Measurements from ENCODE around the gene SMIM22. TPM values are rescaled to one million over a fixed set of nuclear protein-coding genes. Genes with fewer than 3 reads are reported as not detected.

Gene SMIM22
- total RNA-seq, 1 donor from 2014 or later = not detected

DNA sequence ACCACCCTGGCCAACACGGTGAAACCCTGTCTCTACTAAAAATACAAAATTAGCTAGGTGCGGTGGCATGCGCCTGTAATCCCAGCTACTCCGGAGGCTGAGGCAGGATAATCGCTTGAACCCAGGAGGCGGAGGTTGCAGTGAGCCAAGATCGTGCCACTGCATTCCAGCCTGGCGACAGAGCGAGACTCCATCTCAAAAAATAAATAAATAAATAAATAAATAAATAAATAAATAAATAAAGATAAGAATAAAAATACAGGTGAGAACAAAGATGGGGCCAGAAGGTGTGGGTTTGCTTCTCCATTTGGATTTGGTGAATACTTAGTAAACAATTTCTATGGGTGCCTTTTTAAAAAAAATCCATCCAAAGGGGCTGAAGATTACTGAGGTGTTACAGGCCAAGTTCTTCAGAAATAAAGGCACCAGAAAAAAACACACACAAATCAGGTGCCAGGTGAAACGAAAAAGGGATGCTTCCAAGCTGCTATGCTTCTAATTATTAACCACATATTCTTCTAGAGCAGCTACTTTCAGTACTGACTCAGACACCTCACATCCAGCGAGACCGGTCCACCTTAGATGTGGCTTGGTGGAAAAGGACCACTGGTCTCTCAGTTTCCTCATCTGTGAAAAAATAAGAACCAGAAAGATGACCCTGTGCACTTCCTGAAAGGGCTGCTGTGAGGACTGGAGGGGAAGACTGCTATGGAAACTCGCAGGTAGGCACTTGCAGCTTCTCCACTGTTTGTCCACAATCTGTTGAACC, 42.7 kb downstream of the SMIM22 start:
- TF ChIP-seq, protein P1, sequence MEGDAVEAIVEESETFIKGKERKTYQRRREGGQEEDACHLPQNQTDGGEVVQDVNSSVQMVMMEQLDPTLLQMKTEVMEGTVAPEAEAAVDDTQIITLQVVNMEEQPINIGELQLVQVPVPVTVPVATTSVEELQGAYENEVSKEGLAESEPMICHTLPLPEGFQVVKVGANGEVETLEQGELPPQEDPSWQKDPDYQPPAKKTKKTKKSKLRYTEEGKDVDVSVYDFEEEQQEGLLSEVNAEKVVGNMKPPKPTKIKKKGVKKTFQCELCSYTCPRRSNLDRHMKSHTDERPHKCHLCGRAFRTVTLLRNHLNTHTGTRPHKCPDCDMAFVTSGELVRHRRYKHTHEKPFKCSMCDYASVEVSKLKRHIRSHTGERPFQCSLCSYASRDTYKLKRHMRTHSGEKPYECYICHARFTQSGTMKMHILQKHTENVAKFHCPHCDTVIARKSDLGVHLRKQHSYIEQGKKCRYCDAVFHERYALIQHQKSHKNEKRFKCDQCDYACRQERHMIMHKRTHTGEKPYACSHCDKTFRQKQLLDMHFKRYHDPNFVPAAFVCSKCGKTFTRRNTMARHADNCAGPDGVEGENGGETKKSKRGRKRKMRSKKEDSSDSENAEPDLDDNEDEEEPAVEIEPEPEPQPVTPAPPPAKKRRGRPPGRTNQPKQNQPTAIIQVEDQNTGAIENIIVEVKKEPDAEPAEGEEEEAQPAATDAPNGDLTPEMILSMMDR (IDR thresholded peaks at IDR 0.05; ENCODE audit: borderline replicate concordance) = no peak
- no peaks in the 10 kb centered on the region for H3K9me3 ChIP-seq (replicated peaks)
- intact Hi-C loops (cut with micrococcal nuclease) = no loop called here
- H3K36me3 ChIP-seq = peaks cover 91% of the 10 kb centered on the region
- peak overlapping the region; percentile 93 for H3K27ac ChIP-seq (replicated peaks)
- no peak for DNase-seq
- peaks cover 46% of the 10 kb centered on the region for H3K4me1 ChIP-seq
- H3K27me3 ChIP-seq (ENCODE audit: low read depth) = no peaks in the 10 kb centered on the region
- no peak overlapping the region for H3K4me3 ChIP-seq

DNA sequence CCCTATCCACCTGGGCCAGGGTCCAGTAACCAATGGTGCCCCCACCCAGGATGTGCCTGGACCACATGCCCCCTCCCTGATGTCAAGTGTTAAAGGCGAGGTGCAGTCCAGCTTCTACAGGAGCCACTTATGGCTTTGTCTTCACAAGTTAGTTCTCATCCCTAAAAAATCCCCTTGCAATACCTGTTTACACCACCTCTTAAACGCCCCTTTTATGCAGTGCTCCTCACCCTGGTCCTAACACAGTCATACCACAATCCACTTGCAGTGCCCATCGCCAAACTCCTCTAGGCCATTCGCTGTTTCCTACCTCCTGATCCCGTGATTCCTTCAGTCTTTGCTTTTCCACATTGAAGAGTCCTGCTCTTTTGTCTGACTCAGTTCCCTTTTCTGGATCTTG, 44.8 kb downstream of the SMIM22 start:
- no peak for DNase-seq
- Histone ChIP-seq H3K4me3 (no peak overlapping the region), H3K36me3 (peaks cover 91% of the 10 kb centered on the region), H3K9me3 (replicated peaks) (no peaks in the 10 kb centered on the region), H3K4me1 (peaks cover 36% of the 10 kb centered on the region), H3K27ac (replicated peaks) (no peak overlapping the region), H3K27me3 (ENCODE audit: low read depth) (no peaks in the 10 kb centered on the region)
- intact Hi-C loops (cut with micrococcal nuclease) = no loop called here
- TF ChIP-seq, protein P1 (IDR thresholded peaks at IDR 0.05; ENCODE audit: borderline replicate concordance) = no peak

DNA sequence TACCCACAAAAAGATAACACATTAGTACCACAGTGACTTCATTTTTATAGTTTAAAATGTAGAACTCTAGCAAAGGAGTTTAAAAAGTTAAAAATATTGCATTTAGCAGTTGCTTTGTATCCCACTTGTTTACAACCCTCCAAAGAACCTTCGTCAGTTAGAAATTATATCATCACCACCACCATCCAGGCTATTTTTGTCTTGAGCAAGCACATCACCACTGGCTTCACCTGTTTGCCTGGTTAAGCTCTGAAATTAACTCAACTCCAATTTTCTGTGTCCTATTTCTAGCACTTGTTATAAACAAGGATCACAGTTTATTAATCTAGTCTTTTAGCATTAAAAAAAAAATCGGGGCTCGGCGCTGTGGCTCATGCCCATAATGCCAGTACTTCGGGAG, 45.8 kb downstream of the SMIM22 start:
- TF ChIP-seq, protein P1 (IDR thresholded peaks at IDR 0.05; ENCODE audit: borderline replicate concordance) = no peak
- intact Hi-C loops (cut with micrococcal nuclease) = no loop called here
- H3K27ac ChIP-seq (replicated peaks) = peak overlapping the region; percentile 34

More for the DNA sequence above, 45.8 kb downstream of the SMIM22 start:
- no peak overlapping the region for H3K4me3 ChIP-seq
- peaks cover 46% of the 10 kb centered on the region for H3K4me1 ChIP-seq
- H3K36me3 ChIP-seq = peaks cover 94% of the 10 kb centered on the region
- no peaks in the 10 kb centered on the region for H3K27me3 ChIP-seq (ENCODE audit: low read depth)
- H3K9me3 ChIP-seq (replicated peaks) = no peaks in the 10 kb centered on the region
- no peak for DNase-seq

Other genes starting within 250 kb of the SMIM22 start
- gene C16orf96, start 239.0 kb upstream of the SMIM22 start, total RNA-seq = 0.08 TPM
- 24.7 TPM for gene UBALD1, start 180.5 kb upstream of the SMIM22 start, total RNA-seq
- gene MGRN1, start 170.5 kb upstream of the SMIM22 start, total RNA-seq = 30.5 TPM
- 61.9 TPM for gene NUDT16L1, start 101.8 kb upstream of the SMIM22 start, total RNA-seq
- 8.7 TPM for gene ANKS3, start 61.1 kb upstream of the SMIM22 start, total RNA-seq
- 0.77 TPM for gene DNAAF8, start 60.8 kb upstream of the SMIM22 start, total RNA-seq
- 5.4 TPM for gene ZNF500, start 28.2 kb upstream of the SMIM22 start, total RNA-seq
- gene SEPTIN12, start 7.0 kb upstream of the SMIM22 start, total RNA-seq = not detected
- gene ROGDI, start 7.3 kb downstream of the SMIM22 start, total RNA-seq = 97.4 TPM
- gene GLYR1, start 51.9 kb downstream of the SMIM22 start, total RNA-seq = 86.7 TPM
- gene UBN1, start 52.1 kb downstream of the SMIM22 start, total RNA-seq = 41.1 TPM
- 7.6 TPM for gene PPL, start 141.8 kb downstream of the SMIM22 start, total RNA-seq
- 15.5 TPM for gene SEC14L5, start 163.0 kb downstream of the SMIM22 start, total RNA-seq
- 6.6 TPM for gene NAGPA, start 238.6 kb downstream of the SMIM22 start, total RNA-seq

Data from left ventricle myocardium inferior (tissue), 1 donor.